NCI-H460 (cell line): ENCODE data around the gene SOWAHA. TPM values are rescaled to one million over a fixed set of nuclear protein-coding genes. Genes with fewer than 3 reads are reported as not detected.
"Not testable (repeated sequence)": the region's sequence is repeated elsewhere in the genome, so short reads cannot be mapped to it uniquely, and the experiment has no call there.

Experiments used
- DNase-seq: peaks from one replicate; pipeline ENCODE4 v3.0.0-alpha.2; 2016; ENCODE audit warnings: low read depth; ENCODE audit errors: extremely low read depth
- total RNA-seq: library from RNA; depleted of rRNA; stranded (reverse); fragments of >200 nt; shearing (Covaris generic); gene quantifications from 2 replicates; pipeline ENCODE4 v1.2.3, GENCODE V29; 2014

The SOWAHA gene
- total RNA-seq, 1 experiment from 2014 or later, result not detected

DNA sequence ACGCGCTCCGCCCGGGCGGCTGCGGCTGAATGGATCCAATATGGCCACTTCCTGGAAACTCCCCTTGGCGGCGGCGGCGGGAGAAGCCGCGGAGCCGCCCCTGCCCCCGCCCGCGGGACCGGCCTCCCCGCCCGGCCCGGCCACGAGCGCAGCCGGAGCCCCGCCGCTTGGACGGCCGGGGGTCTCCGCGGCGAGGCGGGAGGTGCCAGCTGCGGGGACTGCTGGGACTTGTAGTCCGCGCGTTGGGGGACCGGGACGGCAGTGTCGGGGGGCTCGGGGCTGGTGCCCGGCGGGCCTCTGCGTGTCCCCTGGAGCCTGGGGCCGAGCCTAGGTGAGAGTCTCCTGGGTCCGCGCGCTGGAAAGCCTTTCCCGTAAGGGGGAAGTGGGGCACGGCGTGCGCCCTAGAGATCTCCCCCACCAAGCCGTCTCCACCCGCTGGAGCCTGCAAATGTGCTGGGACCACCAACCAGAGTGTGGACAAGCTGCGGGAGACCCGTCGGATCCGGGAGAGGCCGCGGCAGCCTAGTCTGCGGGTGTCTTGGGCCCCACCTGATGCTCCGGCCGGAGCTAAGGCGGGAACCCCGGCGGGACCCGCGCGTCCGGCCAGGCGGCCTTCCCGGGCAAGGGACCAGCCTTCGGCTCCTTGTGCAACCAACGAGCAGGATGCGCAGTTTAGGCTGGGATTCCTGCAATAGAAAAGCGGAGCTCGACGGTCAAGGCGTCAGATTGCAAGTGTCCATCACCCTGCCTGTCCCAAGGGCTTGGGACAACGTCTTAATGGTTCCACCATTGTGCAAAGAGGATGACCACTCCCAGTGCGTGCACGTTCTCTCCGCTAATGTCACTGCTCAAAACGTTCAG is 35.7 kb upstream of the SOWAHA start, which contains the start of gene SEPTIN8:
TSS of gene SEPTIN8 (minus strand) at position 31 of the 861 bp plus-strand sequence. CDS start 102 bp downstream, outside the sequence.
- no peak for DNase-seq

DNA sequence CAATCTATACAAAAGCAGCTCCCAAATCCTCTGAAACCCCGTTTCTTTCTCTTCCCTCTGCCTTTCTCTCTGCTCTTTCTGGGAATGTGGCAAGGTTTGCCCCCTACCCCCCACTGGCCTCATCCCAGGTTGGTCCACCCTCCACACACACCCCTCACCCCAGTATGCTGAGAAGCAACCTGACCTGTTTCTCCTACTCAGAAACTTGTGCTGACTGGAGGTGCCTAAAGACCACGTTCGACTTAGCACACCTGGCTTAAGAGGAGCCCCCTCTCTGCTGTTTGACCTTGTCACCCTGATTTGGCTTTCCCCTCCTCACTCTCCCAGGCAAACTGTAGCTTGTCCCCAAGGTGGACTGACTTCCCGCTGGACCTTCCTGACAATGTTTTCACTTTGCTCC is 35.0 kb upstream of the SOWAHA start:
- DNase-seq, result no peak

DNA sequence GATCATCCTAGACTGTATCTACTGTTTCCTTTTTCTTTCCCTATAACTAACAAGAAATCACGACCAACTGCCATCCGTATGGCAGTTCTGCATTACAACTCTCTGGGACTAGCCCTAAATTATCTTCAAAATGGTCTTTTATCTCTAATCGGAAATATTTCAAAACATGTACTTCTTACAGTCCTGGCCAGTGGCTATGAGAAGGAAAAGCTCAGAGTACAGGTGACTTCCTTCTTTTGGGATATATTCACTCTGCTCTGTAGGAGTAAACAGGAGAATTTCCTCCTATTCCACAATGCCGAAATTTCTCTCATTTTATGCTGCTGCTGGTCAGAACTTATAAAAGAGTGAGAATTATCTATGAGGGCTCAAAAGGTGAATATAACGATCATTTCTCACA is 34.2 kb upstream of the SOWAHA start:
- no peak for DNase-seq

DNA sequence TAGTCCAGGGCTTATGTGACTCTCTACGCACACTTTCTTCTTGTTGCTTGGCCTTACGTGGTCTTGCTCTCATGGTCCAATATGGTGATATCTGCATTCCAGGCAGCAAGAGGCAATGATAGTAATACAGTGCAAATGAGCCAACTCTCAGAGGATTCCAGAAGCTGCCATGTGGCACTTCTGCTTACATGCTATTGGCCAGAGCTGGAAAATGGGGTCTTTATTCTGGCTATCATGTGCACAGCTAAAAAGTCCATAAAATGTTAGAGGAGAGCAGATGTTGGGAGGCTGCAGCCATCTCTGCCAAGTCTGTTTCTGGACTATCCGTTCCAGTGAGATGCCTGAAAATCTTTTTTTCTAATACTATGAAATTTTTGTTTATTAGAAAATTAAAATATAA is 33.1 kb upstream of the SOWAHA start:
- DNase-seq, result no peak

DNA sequence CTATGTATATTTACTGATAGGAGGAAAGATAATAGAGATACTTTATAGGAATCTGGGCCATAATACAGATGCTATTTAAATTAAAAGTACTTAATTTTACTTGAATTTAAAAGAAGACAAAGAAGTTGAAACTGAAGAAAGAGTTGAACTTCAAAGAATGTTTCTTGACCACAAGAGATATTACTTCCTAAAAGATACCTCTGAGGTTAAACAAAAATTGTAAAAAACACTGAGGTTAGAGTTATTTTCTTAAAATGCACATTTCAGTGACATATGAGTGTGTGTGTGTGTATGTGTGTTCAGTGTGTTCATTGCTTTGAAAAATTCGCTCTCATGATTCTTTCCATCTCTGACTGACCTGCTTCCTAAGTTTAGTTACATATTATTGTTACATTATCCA is 32.5 kb upstream of the SOWAHA start:
- no peak for DNase-seq

DNA sequence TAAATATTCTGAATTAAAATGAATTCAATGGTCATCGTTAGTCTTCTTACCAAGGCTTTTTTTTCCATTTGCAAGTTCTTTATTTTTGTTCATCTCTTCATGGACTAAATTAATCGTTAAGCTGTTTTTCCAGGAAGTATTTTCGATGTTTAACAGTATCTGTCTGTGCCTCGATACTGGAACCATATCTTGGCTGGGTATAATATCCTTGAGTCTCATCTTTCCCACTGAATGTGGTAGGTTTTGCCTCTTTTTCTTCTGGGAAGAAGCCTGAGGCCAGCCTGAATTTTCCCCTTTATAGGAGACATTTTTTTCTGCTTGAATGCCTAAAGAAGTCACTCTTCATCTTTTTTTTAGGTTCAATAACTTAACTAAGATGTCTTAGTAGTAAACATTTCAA is 32.1 kb upstream of the SOWAHA start:
- DNase-seq, result no peak

DNA sequence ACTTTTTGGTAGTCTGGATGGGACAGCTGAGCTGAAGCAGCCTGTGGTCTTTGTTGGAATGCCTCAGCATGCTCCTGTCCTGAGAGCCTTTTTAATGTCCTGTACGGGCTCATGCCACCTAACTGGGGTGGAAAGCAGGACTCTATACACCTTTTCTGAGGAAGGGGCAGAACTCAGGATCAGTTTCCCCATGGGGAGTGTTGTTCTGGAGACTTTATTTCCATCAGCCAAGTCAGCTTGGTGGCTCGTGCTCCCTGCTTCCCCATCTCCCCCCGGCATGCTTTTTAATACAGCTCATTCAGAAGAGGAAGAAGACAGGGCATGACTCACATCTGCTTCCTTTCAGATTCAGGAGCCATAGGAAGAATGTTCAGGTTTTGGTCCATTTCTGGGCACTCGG is 31.0 kb upstream of the SOWAHA start:
- DNase-seq, result no peak

DNA sequence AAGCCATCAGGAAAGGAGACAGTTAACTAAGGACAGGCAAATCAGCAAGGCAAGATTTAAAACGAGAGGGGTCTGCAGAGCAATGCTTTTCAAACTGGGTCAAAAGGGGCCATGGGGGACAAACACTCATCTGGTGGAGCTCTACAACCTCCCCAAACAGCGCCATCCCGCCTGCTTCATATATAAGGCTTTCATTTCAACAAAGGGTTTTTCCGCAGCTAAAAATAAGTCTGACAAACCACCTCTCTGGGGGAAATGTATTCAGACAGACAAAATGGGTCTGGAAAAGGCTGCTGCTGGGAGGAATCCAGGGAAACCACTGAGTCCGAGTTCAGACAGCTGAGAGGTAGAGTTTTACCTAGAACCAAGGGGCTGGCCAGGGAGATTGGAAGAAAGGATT is 27.7 kb upstream of the SOWAHA start:
- no peak for DNase-seq

DNA sequence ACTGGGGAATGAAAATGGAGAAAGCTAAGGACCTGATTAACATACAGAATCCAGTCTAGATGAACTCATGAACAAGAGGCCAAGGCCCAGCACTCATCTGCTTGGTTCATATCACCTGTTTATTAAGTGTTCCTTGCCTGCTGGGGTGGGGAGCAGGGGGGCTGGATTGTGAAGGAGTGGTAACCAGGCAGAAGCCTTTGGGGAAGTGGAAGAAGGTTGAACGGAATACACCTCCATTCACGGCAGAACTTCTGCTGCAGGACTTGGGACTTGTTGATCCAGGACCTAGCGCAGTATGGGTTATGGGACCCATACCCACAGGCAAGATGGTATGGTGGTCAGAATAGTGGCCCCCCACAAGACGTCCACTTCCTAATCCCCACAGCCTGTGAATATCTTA is 27.2 kb upstream of the SOWAHA start:
- DNase-seq, result no peak

DNA sequence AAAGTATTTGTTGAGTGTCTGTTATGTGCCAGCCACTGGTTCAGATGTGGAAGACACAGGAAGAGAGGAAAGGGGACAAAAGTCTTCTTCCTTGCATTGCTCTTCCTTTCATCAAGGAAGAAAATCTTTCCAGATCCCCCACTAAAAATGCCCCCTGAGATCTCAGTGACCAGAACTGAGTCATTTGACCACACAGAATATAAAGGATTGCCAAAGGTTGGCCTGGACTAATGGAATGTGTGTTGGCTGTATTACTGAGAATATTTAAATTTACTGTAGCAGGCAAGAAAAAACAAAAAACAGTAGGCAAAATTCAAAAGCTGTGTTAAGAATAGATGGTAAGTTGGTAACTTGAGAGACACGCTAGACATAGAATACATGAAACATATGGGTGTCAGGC is 26.0 kb upstream of the SOWAHA start:
- DNase-seq, result no peak

DNA sequence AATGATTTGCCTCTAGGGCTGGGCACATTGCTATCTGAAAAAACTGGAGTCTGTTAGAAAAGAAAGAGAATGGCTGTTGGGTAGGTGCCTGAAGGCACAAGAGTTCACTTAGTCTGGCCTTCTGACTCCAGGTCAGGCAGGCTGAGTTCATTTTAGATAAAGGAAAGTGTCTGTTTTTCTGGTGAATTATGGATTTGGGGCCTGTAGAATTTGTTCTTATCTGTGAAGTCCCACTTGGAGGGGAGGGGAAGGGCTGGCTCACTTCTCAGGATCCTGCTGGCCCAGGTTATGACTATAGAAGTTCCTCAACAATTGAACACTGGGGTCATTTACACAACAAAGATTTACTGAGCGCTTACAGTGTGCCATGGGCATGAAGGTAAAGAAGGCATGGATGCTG is 24.6 kb upstream of the SOWAHA start:
- DNase-seq, result no peak

DNA sequence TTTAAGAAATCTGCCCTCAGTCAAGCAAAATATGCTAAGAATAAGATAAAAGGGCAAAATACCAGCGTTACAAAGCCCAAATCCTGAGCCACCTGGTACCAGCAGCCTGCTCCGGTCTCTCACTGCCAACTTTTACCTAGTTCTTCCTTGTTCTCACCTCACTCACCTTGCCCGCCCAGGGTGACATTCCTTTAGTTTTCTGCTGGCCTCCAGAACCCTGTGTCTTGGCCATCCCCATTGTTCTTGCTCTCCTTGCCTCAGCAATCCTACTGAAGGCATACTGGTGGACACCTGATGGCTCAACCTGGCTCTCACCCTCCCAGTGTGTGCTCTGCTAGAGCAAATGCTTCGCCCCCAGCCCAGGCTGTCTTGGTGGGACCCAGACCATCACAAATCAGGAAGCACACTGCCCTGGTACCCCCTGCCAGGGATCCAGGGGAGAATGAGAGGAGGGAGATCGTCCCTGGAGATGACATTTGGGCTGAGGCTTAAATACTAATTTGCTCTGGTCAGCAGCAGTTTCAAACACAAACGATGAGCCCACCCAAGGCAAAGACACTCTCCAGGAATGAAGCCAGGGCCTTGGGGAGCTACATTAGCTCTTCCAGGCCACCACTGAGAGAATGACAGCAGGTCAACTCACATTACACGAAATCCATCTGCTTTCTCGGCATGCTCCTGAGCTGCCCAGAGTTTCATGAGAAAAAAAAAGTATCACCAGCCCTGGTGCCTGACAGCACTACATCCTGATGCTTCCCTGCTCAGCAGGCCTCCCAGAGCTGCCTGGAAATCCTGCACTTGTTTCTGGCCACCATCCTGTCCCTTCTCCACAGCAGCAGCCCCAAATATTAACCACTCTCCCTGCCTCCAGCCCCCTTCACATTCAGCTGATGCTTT is 23.9 kb upstream of the SOWAHA start:
- DNase-seq, result no peak

DNA sequence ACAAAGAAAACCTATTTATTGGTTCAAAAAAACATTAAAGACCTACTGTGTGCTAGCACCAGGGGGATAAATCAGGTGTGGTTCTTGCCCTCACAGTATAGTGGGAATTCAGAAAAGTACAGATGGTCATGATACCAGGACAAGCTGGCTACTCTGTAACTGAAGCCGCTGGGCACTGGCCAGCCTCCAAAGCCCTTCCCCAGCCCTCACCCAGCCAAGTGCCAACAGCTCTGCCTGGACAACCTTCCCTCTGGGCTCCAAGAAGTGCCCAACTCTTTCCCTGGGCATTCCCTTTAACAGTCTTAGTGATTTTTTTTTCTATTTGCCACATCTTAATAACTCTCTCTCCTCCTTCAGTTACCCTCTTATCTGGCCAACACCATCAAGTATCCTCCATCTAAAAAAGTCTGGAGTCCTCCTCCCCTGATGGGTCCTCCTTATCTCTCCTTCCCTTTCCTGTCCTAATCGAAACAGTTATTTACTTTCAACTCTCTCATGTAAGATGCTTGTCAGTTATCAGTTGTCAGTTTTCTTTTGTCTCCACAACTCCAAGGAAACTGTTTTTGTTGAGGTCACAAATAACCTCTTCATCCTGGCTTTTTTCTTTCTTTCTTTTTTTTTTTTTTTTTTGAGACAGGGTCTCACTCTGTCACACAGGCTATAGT is 22.8 kb upstream of the SOWAHA start:
- DNase-seq, result no peak

DNA sequence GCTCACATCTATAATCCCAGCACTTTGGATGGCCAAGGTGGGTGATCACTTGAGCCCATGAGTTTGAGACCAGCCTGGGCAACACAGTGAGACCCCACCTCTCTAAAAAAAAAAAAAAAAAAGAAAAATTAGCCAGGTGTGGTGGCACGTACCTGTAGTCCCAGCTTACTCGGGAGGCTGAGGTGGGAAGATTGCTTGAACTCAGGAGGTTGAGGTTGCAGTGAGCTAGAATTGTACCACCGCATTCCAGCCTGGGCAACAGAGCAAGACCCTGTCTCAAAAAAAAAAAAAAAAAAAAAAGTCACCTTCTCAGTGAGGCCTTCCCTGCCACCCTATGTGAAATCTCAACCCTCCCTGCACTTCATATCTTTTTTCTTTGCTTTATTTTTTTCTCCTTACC is 22.1 kb upstream of the SOWAHA start:
- DNase-seq, result no peak

DNA sequence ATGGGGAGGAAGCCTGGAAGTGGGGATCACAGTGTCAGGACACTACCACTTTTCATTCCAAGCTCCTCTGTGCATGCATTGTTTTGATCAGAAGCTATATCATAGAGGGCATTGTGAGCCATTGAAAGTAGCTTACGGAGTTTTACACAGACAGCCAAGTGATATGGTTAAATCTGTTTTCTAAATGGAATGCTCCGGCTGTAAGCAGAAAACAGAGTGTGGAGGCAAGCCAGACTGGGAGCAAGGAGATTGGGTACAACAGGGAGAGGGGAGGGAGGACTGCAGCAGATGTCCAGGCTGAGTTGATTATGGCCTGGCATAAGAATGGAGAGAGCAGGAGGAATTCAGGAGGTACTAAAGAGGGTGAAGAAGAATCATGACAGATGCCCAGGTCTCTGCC is 15.5 kb upstream of the SOWAHA start:
- no peak for DNase-seq

DNA sequence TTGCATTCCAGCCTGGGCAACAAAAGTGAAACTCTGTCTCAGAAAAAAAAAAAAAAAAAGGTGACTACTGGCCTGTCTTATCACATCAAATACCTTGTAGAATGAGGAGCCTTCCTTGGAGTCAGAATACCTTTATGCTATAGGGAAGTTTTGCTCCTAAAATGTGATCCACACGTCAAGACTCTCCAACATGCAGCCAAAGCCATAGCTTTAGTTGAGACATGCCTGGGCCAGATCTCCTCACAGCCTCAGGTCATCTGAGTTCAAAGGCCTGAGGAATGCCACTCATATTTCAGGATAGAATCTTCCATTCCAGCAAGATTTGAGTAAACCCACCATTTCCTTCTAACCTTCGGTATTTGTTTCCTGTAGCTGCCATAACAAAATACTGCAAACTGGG is 13.7 kb upstream of the SOWAHA start:
- DNase-seq, result no peak

DNA sequence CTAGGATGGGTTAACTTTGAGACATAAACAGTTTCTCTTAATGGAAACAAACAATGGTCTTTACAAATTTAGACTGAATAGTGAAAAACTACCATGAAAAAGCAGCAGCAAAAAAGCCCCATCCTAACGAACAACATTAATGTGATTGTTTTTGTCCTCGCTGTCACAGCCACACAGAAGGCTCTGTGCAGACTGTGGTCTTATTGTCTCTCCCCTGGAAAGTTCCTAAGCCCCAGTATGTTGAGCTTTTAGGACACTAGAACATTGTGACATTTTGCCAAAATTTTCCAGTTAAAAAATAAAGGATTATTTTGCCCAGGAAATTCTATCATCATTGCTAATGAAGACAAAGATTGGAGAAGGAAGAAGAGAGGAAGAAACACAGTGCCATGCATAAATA is 12.6 kb upstream of the SOWAHA start:
- no peak for DNase-seq

DNA sequence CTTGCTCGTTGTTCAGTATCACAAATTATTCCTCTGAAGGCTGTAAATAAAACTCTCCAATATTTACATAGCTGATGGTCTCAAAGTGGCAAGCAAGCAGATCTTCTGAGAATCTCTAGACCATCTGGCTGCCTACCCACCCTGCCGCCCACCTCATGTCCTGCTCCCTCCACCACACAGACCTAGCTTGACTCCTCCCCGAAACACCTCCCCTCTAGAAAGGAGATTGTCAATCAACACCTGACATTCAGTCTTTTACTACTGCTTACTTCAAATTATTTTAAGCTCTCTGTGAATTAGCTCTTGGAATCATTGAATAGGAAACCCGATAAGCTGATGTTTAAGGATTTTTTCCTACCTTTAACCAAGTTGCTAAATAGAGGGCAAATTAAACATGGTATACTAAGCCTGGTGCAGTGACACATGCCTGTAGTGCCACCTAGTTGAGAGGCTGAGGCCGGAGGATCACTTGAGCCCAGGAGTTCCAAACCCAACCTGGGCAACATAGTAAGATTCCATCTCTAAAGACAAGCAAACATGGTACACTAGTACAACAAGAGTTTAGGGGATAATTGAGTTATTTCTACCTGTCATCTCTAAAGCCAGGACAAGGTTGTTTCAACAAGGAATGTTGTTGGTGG is 10.9 kb upstream of the SOWAHA start:
- no peak for DNase-seq

DNA sequence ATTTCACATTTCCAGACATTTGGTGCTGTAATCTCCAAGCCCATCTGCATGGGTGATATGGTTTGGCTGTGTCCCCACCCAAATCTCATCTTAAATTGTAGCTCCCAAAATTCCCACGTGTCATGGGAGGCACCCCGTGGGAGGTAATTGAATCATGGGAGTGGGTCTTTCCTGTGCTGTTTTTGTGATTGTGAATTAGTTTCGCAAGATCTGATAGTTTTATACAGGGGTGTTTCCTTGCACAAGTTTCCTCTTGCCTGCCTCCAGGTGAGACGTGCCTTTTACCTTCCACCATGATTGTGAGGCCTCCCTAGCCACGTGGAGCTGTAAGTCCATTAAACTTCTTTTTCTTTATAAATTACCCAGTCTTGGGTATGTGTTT is 10.4 kb upstream of the SOWAHA start:
- DNase-seq, result not testable (repeated sequence)

DNA sequence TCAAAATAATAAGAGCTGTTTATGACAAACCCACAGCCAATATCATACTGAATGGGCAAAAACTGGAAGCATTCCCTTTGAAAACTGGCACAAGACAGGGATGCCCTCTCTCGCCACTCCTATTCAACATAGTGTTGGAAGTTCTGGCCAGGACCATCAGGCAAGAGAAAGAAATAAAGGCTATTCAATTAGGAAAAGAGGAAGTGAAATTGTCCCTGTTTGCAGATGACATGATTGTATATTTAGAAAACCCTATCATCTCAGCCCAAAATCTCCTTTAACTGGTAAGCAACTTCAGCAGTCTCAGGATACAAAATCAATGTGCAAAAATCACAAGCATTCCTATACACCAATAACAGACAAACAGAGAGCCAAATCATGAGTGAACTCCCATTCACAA is 8.9 kb upstream of the SOWAHA start:
- DNase-seq, result not testable (repeated sequence)

DNA sequence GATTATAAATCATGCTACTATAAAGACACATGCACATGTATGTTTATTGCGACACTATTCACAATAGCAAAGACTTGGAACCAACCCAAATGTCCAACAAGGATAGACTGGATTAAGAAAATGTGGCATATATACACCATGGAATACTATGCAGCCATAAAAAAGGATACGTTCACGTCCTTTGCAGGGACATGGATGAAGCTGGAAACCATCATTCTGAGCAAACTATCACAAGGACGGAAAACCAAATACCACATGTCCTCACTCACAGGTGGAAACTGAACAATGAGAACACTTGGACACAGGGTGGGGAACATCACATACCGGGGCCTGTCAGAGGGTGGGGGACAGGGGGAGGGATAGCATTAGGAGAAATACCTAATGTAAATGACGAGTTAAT is 7.2 kb upstream of the SOWAHA start:
- DNase-seq, result not testable (repeated sequence)
